Liver (tissue), 3 donors: ENCODE results near the gene EML5.

ENCODE experiments used
- ATF3 ChIP-seq: IDR thresholded peaks from 2 replicates; pipeline ENCODE4 v1.6.1; 2016; ENCODE audit warnings: antibody characterized with exemption
- CTCF ChIP-seq: fragments of 150-350 bp; IDR thresholded peaks from 2 replicates; pipeline ENCODE4 v1.5.1; 2017; ENCODE audit warnings: improper control_type of control experiment, low read depth, low read length; ENCODE audit not compliant: missing input control
- GABPA ChIP-seq, 2 donors: IDR thresholded peaks in 1 of 2; conservative IDR thresholded peaks in 1 of 2; 2 replicates each; pipeline ENCODE4 v1.6.1; 2016; ENCODE audit warnings: antibody characterized with exemption in 2 of 2, mild to moderate bottlenecking in 1 of 2, moderate library complexity in 1 of 2
- JUND ChIP-seq, 2 donors: IDR thresholded peaks; 2 replicates each; pipeline ENCODE4 v1.6.1; 2016; ENCODE audit warnings: antibody characterized with exemption in 2 of 2
- MAX ChIP-seq: IDR thresholded peaks from 2 replicates; pipeline ENCODE4 v1.6.1; 2016; ENCODE audit warnings: antibody characterized with exemption
- RAD21 ChIP-seq, 2 donors: IDR thresholded peaks; 2 replicates each; pipeline ENCODE4 v1.6.1; 2016; ENCODE audit warnings: antibody characterized with exemption in 2 of 2, mild to moderate bottlenecking in 2 of 2
- REST ChIP-seq: IDR thresholded peaks from 2 replicates; pipeline ENCODE4 v1.6.1; 2016; ENCODE audit warnings: antibody characterized with exemption, mild to moderate bottlenecking
- TAF1 ChIP-seq: conservative IDR thresholded peaks from 2 replicates; pipeline ENCODE4 v1.6.1; 2016; ENCODE audit warnings: antibody characterized with exemption, mild to moderate bottlenecking
- donor health status: healthy.
- donor health status: healthy.

GRCh38 chr14:88584451-88584850, 208.3 kb downstream of the EML5 start:
- TF ChIP-seq CTCF (no peak), TAF1 (no peak), MAX (no peak), GABPA (IDR thresholded peaks at IDR 0.05 in 1 of 2, conservative IDR thresholded peaks at IDR 0.05 in 1 of 2) (no peak), REST (no peak), JUND (IDR thresholded peaks at IDR 0.05) (no peak), RAD21 (IDR thresholded peaks at IDR 0.05) (no peak), ATF3 (no peak)
